Neural cell (in vitro differentiated cells): Measurements from ENCODE around the gene PRKCA. TPM values are rescaled to one million over a fixed set of nuclear protein-coding genes. Genes with fewer than 3 reads are reported as not detected.

Source experiments
- H2AFZ ChIP-seq: fragments of 200-600, 300-800 bp; sonication (generic), shearing (Covaris generic); 2 replicates; pipeline ENCODE4 v1.6.0; 2014; ENCODE audit warnings: low read depth, mild to moderate bottlenecking, antibody characterized with exemption, low read length, moderate library complexity
- H3F3A ChIP-seq: fragments of 200-600 bp; shearing (Covaris generic); 2 replicates; pipeline ENCODE4 v1.6.1; 2016; ENCODE audit warnings: mild to moderate bottlenecking, moderate library complexity, mixed read lengths, antibody characterized with exemption, low read length; ENCODE audit not compliant: insufficient read depth, poor library complexity, severe bottlenecking
- H3K27ac ChIP-seq: fragments of 200-600, 300-800 bp; sonication (generic), shearing (Covaris generic); 2 replicates; pipeline ENCODE4 v1.5.1; 2014; ENCODE audit warnings: mild to moderate bottlenecking, low read length, moderate library complexity
- H3K27me3 ChIP-seq: fragments of 300-800, 200-600 bp; sonication (generic), shearing (Covaris generic); 2 replicates; pipeline ENCODE4 v1.6.0; 2014; ENCODE audit warnings: mild to moderate bottlenecking, low read depth, low read length, moderate library complexity; ENCODE audit not compliant: insufficient read depth
- H3K36me3 ChIP-seq: fragments of 300-800, 200-600 bp; sonication (generic), shearing (Covaris generic); 2 replicates; pipeline ENCODE4 v1.5.1; 2014; ENCODE audit warnings: mild to moderate bottlenecking, antibody characterized with exemption, low read length, moderate library complexity; ENCODE audit not compliant: insufficient read depth
- H3K4me2 ChIP-seq: fragments of 300-800, 200-600 bp; sonication (generic), shearing (Covaris generic); 2 replicates; pipeline ENCODE4 v1.6.0; 2014; ENCODE audit warnings: mild to moderate bottlenecking, low read length
- H3K4me3 ChIP-seq: fragments of 300-800, 200-600 bp; sonication (generic), shearing (Covaris generic); 2 replicates; pipeline ENCODE4 v1.5.1; 2014; ENCODE audit warnings: mild to moderate bottlenecking, low read length, moderate library complexity
- H3K79me2 ChIP-seq: fragments of 200-600 bp; shearing (Covaris generic); replicated peaks from 2 replicates; pipeline ENCODE4 v1.6.0; 2014; ENCODE audit warnings: mild to moderate bottlenecking, low read length, moderate library complexity; ENCODE audit not compliant: insufficient read depth
- H3K9ac ChIP-seq: fragments of 300-800, 200-600 bp; sonication (generic), shearing (Covaris generic); 2 replicates; pipeline ENCODE4 v1.6.1; 2016; ENCODE audit warnings: mild to moderate bottlenecking, low read length, mixed read lengths
- H3K9me2 ChIP-seq: fragments of 200-600 bp; shearing (Covaris generic); 2 replicates; pipeline ENCODE4 v1.6.1; 2016; ENCODE audit warnings: mild to moderate bottlenecking, low read length, mixed read lengths; ENCODE audit not compliant: insufficient read depth
- H3K9me3 ChIP-seq: fragments of 200-600, 300-800 bp; sonication (generic), shearing (Covaris generic); 2 replicates; pipeline ENCODE4 v1.6.1; 2016; ENCODE audit warnings: mild to moderate bottlenecking, mixed run types, low read length, moderate library complexity, mixed read lengths
- H4K20me1 ChIP-seq: fragments of 200-600 bp; shearing (Covaris generic); 2 replicates; pipeline ENCODE4 v1.6.1; 2016; ENCODE audit warnings: mild to moderate bottlenecking, mixed run types; ENCODE audit not compliant: insufficient read depth
- EP300 ChIP-seq: fragments of 450-650 bp; conservative IDR thresholded peaks from 2 replicates; pipeline ENCODE4 v1.6.1; 2014; ENCODE audit warnings: antibody characterized with exemption, mild to moderate bottlenecking, moderate library complexity; ENCODE audit not compliant: poor library complexity, severe bottlenecking
- EZH2 ChIP-seq: fragments of 200-600, 300-800 bp; shearing (Covaris generic), sonication (generic); IDR thresholded peaks from 2 replicates; pipeline ENCODE4 v1.6.1; 2014; ENCODE audit warnings: antibody characterized with exemption, low read length, borderline replicate concordance, mild to moderate bottlenecking; ENCODE audit not compliant: insufficient read depth, poor library complexity, severe bottlenecking
- MXI1 ChIP-seq: fragments of 450-650 bp; conservative IDR thresholded peaks from 2 replicates; pipeline ENCODE4 v1.6.1; 2014; ENCODE audit warnings: antibody characterized with exemption, mild to moderate bottlenecking; ENCODE audit not compliant: poor library complexity, severe bottlenecking
- POLR2AphosphoS5 ChIP-seq: IDR thresholded peaks from 2 replicates; pipeline ENCODE4 v1.6.1; 2012
- RAD21 ChIP-seq: fragments of 450-650 bp; conservative IDR thresholded peaks from 2 replicates; pipeline ENCODE4 v1.6.1; 2014; ENCODE audit warnings: antibody characterized with exemption, mild to moderate bottlenecking, moderate library complexity
- SMC3 ChIP-seq: fragments of 450-650 bp; conservative IDR thresholded peaks from 2 replicates; pipeline ENCODE4 v1.6.1; 2014; ENCODE audit warnings: antibody characterized with exemption, mild to moderate bottlenecking, moderate library complexity; ENCODE audit not compliant: poor library complexity
- TAF1 ChIP-seq: IDR thresholded peaks from 2 replicates; pipeline ENCODE4 v1.6.1; 2012; ENCODE audit warnings: low read depth
- polyA plus RNA-seq: library from polyadenylated mRNA; depleted of rRNA; stranded (reverse); fragments of >200 nt; gene quantifications from 2 replicates; pipeline ENCODE4 v1.2.3, GENCODE V29; 2014
- TF ChIP-seq, protein P1 (sequence below): fragments of 450-650 bp; IDR thresholded peaks from 2 replicates; pipeline ENCODE4 v1.5.1; 2014; ENCODE audit warnings: antibody characterized with exemption, mild to moderate bottlenecking, moderate library complexity; ENCODE audit not compliant: poor library complexity, severe bottlenecking
- TF ChIP-seq, protein P2 (sequence below): IDR thresholded peaks from 2 replicates; pipeline ENCODE4 v1.6.1; 2012; ENCODE audit warnings: borderline replicate concordance

PRKCA gene
- polyA plus RNA-seq, 1 donor from 2014 or later: 5.9 TPM

GRCh38 chr17:66772148-66772812 lies 469.9 kb downstream of the PRKCA start:
- Histone ChIP-seq H3K9me2 (no peaks in the 10 kb centered on the region), H3K27me3 (no peaks in the 10 kb centered on the region)
- TF ChIP-seq EP300 (no peak), TAF1 (no peak), RAD21 (no peak), POLR2AphosphoS5 (no peak), SMC3 (no peak), EZH2 (no peak), MXI1 (no peak)
- TF ChIP-seq, protein P1, sequence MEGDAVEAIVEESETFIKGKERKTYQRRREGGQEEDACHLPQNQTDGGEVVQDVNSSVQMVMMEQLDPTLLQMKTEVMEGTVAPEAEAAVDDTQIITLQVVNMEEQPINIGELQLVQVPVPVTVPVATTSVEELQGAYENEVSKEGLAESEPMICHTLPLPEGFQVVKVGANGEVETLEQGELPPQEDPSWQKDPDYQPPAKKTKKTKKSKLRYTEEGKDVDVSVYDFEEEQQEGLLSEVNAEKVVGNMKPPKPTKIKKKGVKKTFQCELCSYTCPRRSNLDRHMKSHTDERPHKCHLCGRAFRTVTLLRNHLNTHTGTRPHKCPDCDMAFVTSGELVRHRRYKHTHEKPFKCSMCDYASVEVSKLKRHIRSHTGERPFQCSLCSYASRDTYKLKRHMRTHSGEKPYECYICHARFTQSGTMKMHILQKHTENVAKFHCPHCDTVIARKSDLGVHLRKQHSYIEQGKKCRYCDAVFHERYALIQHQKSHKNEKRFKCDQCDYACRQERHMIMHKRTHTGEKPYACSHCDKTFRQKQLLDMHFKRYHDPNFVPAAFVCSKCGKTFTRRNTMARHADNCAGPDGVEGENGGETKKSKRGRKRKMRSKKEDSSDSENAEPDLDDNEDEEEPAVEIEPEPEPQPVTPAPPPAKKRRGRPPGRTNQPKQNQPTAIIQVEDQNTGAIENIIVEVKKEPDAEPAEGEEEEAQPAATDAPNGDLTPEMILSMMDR: no peak
- TF ChIP-seq, protein P2, sequence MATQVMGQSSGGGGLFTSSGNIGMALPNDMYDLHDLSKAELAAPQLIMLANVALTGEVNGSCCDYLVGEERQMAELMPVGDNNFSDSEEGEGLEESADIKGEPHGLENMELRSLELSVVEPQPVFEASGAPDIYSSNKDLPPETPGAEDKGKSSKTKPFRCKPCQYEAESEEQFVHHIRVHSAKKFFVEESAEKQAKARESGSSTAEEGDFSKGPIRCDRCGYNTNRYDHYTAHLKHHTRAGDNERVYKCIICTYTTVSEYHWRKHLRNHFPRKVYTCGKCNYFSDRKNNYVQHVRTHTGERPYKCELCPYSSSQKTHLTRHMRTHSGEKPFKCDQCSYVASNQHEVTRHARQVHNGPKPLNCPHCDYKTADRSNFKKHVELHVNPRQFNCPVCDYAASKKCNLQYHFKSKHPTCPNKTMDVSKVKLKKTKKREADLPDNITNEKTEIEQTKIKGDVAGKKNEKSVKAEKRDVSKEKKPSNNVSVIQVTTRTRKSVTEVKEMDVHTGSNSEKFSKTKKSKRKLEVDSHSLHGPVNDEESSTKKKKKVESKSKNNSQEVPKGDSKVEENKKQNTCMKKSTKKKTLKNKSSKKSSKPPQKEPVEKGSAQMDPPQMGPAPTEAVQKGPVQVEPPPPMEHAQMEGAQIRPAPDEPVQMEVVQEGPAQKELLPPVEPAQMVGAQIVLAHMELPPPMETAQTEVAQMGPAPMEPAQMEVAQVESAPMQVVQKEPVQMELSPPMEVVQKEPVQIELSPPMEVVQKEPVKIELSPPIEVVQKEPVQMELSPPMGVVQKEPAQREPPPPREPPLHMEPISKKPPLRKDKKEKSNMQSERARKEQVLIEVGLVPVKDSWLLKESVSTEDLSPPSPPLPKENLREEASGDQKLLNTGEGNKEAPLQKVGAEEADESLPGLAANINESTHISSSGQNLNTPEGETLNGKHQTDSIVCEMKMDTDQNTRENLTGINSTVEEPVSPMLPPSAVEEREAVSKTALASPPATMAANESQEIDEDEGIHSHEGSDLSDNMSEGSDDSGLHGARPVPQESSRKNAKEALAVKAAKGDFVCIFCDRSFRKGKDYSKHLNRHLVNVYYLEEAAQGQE: no peak

GRCh38 chr17:66775271-66775670 lies 472.9 kb downstream of the PRKCA start:
- Histone ChIP-seq H3K9me3 (no peaks in the 10 kb centered on the region), H3K36me3 (no peaks in the 10 kb centered on the region), H3K4me3 (no peak overlapping the region), H4K20me1 (no peaks in the 10 kb centered on the region), H3K9ac (no peak overlapping the region), H3F3A (no peaks in the 10 kb centered on the region), H3K79me2 (no peaks in the 10 kb centered on the region), H3K9me2 (no peaks in the 10 kb centered on the region), H3K27me3 (no peaks in the 10 kb centered on the region), H3K4me2 (no peak overlapping the region), H2AFZ (no peak overlapping the region), H3K27ac (no peak overlapping the region)
- TF ChIP-seq EP300 (no peak), EZH2 (no peak)
- TF ChIP-seq, protein P1: no peak
- TF ChIP-seq, protein P2: no peak

More at GRCh38 chr17:66772148-66772812, 469.9 kb downstream of the PRKCA start:
- Histone ChIP-seq H4K20me1 (no peaks in the 10 kb centered on the region), H3K4me3 (no peak overlapping the region), H3K9me3 (no peaks in the 10 kb centered on the region), H3K27ac (no peak overlapping the region), H2AFZ (no peak overlapping the region), H3K9ac (no peak overlapping the region), H3K36me3 (no peaks in the 10 kb centered on the region), H3K79me2 (no peaks in the 10 kb centered on the region), H3F3A (no peaks in the 10 kb centered on the region), H3K4me2 (no peak overlapping the region)
